ENCODE data around the gene POFUT2. TPM values are rescaled to one million over a fixed set of nuclear protein-coding genes. Genes with fewer than 3 reads are reported as not detected.

Gene POFUT2
- total RNA-seq, 1 donor from 2014 or later: 31.9 TPM

DNA sequence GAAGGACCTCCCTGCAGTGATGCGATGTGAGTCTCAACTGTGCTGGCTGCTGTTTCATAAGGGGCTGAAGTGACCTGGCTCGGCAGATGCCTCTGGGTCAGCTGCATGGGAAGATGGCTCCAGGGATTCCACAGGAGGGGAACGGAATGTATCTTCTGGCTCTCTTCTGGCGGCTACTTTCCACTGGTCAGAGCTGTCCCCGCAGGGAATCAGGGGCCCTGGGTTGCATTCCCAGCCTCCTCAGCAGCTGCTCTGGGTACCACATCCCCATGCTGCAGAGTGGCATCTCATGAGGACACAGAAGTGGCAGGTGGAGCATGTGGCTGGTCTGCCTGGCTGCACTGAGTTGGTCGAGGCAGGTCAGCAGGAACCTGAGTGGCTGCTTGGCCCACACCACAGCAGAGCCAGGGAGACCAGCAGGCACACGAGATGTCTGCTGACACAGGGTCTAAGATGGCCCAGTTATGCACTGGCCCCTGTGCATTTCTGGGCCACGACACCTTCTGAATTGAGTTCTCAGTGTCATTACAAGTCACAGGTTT lies 42.8 kb downstream of the POFUT2 start:
- peaks cover 4% of the 10 kb centered on the region for H3K27me3 Mint-ChIP-seq (ENCODE audit: unreplicated experiment)
- TF ChIP-seq, protein P1, sequence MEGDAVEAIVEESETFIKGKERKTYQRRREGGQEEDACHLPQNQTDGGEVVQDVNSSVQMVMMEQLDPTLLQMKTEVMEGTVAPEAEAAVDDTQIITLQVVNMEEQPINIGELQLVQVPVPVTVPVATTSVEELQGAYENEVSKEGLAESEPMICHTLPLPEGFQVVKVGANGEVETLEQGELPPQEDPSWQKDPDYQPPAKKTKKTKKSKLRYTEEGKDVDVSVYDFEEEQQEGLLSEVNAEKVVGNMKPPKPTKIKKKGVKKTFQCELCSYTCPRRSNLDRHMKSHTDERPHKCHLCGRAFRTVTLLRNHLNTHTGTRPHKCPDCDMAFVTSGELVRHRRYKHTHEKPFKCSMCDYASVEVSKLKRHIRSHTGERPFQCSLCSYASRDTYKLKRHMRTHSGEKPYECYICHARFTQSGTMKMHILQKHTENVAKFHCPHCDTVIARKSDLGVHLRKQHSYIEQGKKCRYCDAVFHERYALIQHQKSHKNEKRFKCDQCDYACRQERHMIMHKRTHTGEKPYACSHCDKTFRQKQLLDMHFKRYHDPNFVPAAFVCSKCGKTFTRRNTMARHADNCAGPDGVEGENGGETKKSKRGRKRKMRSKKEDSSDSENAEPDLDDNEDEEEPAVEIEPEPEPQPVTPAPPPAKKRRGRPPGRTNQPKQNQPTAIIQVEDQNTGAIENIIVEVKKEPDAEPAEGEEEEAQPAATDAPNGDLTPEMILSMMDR (IDR thresholded peaks at IDR 0.05; ENCODE audit: partially characterized antibody, unreplicated experiment): no peak
- H3K4me1 Mint-ChIP-seq (ENCODE audit: low read depth, unreplicated experiment): peaks cover 14% of the 10 kb centered on the region
- peaks cover 23% of the 10 kb centered on the region for H3K36me3 Mint-ChIP-seq (ENCODE audit: unreplicated experiment)
- DNase-seq: no peak
- peaks cover 15% of the 10 kb centered on the region for H3K9me3 Mint-ChIP-seq (ENCODE audit: unreplicated experiment)
- no peak overlapping the region for H3K27ac Mint-ChIP-seq (ENCODE audit: unreplicated experiment)
- no peak overlapping the region for H3K4me3 Mint-ChIP-seq (ENCODE audit: unreplicated experiment)

DNA sequence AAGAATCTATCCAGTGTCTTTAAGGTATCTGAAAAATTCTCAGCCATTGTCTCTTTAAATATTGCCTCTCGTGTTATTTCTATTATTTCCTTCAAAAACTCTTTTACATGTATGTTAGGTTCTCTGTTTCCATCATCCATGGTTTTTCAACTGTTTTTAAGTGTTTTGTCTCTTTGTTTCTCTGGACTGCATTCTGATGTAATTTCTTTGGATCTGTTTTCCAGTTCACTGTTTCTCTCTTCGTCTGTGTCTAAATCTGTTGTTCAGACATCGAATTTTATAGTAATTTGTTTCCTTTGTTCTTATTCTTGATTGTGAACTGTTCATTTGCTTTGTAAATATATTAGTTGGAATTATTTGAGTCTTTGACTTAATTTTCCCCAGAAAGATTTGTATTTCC lies 44.1 kb downstream of the POFUT2 start:
- H3K4me1 Mint-ChIP-seq (ENCODE audit: low read depth, unreplicated experiment): peaks cover 5% of the 10 kb centered on the region
- H3K36me3 Mint-ChIP-seq (ENCODE audit: unreplicated experiment): peaks cover 23% of the 10 kb centered on the region
- H3K9me3 Mint-ChIP-seq (ENCODE audit: unreplicated experiment): peaks cover 15% of the 10 kb centered on the region
- TF ChIP-seq, protein P1 (IDR thresholded peaks at IDR 0.05; ENCODE audit: partially characterized antibody, unreplicated experiment): no peak
- no peak for DNase-seq
- H3K4me3 Mint-ChIP-seq (ENCODE audit: unreplicated experiment): no peak overlapping the region
- peaks cover 4% of the 10 kb centered on the region for H3K27me3 Mint-ChIP-seq (ENCODE audit: unreplicated experiment)
- H3K27ac Mint-ChIP-seq (ENCODE audit: unreplicated experiment): no peak overlapping the region

DNA sequence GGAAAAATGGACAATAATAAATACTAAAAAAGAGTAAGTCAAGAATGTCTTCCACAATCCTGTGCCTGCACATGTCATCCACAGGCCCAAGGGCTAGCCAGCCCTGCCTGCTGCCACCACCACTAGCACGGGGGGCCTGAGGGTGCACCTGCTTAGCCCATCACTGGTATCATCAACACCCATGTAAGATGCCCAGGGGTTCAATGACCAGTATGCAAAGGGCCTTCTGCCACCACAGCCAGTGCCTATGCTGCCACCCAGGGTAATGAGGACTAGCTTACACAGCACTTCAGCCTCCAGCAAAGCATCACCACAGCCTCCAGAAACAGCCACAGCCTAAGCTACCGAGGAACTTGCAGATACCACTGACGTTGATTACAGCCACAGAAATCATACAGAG lies 46.3 kb downstream of the POFUT2 start:
- H3K36me3 Mint-ChIP-seq (ENCODE audit: unreplicated experiment): peaks cover 23% of the 10 kb centered on the region
- no peak overlapping the region for H3K4me3 Mint-ChIP-seq (ENCODE audit: unreplicated experiment)
- H3K4me1 Mint-ChIP-seq (ENCODE audit: low read depth, unreplicated experiment): no peaks in the 10 kb centered on the region
- H3K27me3 Mint-ChIP-seq (ENCODE audit: unreplicated experiment): peaks cover 2% of the 10 kb centered on the region
- H3K27ac Mint-ChIP-seq (ENCODE audit: unreplicated experiment): no peak overlapping the region
- H3K9me3 Mint-ChIP-seq (ENCODE audit: unreplicated experiment): peaks cover 15% of the 10 kb centered on the region
- no peak for DNase-seq
- TF ChIP-seq, protein P1 (IDR thresholded peaks at IDR 0.05; ENCODE audit: partially characterized antibody, unreplicated experiment): no peak

DNA sequence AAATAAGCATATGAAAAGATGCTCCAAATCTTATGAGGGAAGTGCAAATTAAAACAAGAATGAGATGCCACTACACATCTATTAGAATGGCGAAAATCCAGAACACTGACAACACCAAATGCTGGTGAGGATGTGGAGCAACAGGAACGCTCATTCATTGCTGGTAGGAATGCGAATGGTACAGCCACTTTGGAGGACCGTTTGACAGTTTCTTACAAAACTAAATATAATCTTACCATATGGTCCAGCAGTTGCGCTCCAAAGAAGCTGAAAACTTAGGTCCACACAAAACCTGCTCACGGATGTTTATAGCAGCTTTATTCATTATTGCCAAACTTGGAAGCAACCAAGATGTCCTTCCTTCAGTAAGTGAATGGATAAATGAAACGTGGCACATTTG lies 50.3 kb downstream of the POFUT2 start:
- Mint-ChIP-seq H3K4me1 (ENCODE audit: low read depth, unreplicated experiment) (no peaks in the 10 kb centered on the region), H3K4me3 (ENCODE audit: unreplicated experiment) (no peak overlapping the region), H3K27me3 (ENCODE audit: unreplicated experiment) (peaks cover 2% of the 10 kb centered on the region), H3K27ac (ENCODE audit: unreplicated experiment) (no peak overlapping the region), H3K9me3 (ENCODE audit: unreplicated experiment) (peaks cover 5% of the 10 kb centered on the region), H3K36me3 (ENCODE audit: unreplicated experiment) (peaks cover 9% of the 10 kb centered on the region)
- DNase-seq: no peak
- TF ChIP-seq, protein P1 (IDR thresholded peaks at IDR 0.05; ENCODE audit: partially characterized antibody, unreplicated experiment): no peak

DNA sequence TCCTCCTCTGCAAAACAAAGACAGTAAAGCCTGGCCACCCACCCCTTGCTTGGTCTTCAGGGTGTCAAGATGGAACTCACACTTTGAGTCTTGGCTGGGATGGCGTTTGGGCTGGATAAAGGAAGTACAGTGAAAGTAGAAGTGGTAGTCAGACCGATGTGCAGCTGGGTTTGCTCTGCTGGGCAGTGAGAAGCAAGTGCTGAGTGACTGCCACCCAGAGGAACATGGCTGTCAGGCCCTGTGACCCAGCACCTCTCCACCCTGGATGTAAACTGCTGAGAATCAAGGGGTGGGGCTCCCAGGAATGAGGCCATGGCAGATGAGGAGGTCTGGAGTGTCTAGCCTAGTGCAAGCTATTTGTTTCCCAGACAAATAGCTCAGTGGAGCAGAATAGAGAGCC lies 51.2 kb downstream of the POFUT2 start:
- H3K36me3 Mint-ChIP-seq (ENCODE audit: unreplicated experiment): peaks cover 9% of the 10 kb centered on the region
- peaks cover 3% of the 10 kb centered on the region for H3K9me3 Mint-ChIP-seq (ENCODE audit: unreplicated experiment)
- H3K27me3 Mint-ChIP-seq (ENCODE audit: unreplicated experiment): peaks cover 2% of the 10 kb centered on the region
- no peak overlapping the region for H3K4me3 Mint-ChIP-seq (ENCODE audit: unreplicated experiment)
- DNase-seq: no peak
- TF ChIP-seq, protein P1 (IDR thresholded peaks at IDR 0.05; ENCODE audit: partially characterized antibody, unreplicated experiment): no peak
- peaks cover 3% of the 10 kb centered on the region for H3K4me1 Mint-ChIP-seq (ENCODE audit: low read depth, unreplicated experiment)
- H3K27ac Mint-ChIP-seq (ENCODE audit: unreplicated experiment): no peak overlapping the region

Measured in glutamatergic neuron (in vitro differentiated cells).